Calu3 (cell line): Measurements from ENCODE around the gene PROCA1. TPM values are rescaled to one million over a fixed set of nuclear protein-coding genes. Genes with fewer than 3 reads are reported as not detected.

Experiments used
- BruUV-seq: library from RNA; stranded (reverse); fragments of 400-500 nt; replicated peaks from 2 replicates; lab custom pipeline; 2021; lab: Mats Ljungman, UMichigan
- CTCF ChIA-PET: fragments of 300-600 bp; sonication (Branson Sonifier 250); formaldehyde crosslinking; loops from one replicate; lab custom pipeline; 2022; ENCODE audit warnings: antibody characterized with exemption; lab: Charles Lee
- DNase-seq: peaks from one replicate; pipeline ENCODE4 v3.0.0; 2022
- H3K27ac Mint-ChIP-seq: one replicate; pipeline ENCODE4 v1.8.0; 2022; ENCODE audit warnings: mixed read lengths; ENCODE audit not compliant: unreplicated experiment
- H3K27me3 Mint-ChIP-seq: one replicate; pipeline ENCODE4 v1.8.0; 2022; ENCODE audit warnings: mixed read lengths; ENCODE audit not compliant: unreplicated experiment
- H3K36me3 Mint-ChIP-seq: one replicate; pipeline ENCODE4 v1.8.0; 2022; ENCODE audit warnings: mild to moderate bottlenecking, moderate library complexity, mixed read lengths; ENCODE audit not compliant: insufficient read depth, unreplicated experiment
- H3K4me1 Mint-ChIP-seq: one replicate; pipeline ENCODE4 v1.8.0; 2022; ENCODE audit warnings: mild to moderate bottlenecking, low read depth, mixed read lengths; ENCODE audit not compliant: unreplicated experiment
- H3K4me3 Mint-ChIP-seq: one replicate; pipeline ENCODE4 v1.8.0; 2022; ENCODE audit warnings: mild to moderate bottlenecking, low read depth, moderate library complexity, mixed read lengths; ENCODE audit not compliant: unreplicated experiment
- H3K9me3 Mint-ChIP-seq: one replicate; pipeline ENCODE4 v1.8.0; 2022; ENCODE audit warnings: low read depth, mixed read lengths; ENCODE audit not compliant: unreplicated experiment
- intact Hi-C: fragments of 100-400 bp; cut with micrococcal nuclease; formaldehyde crosslinking; loops from one replicate; pipeline ENCODE4 v1.10.0; 2022; ENCODE audit not compliant: unreplicated experiment
- total RNA-seq: library from RNA; stranded (reverse); gene quantifications from 2 replicates; pipeline ENCODE4 v1.2.3, GENCODE V29; 2022
- TF ChIP-seq, protein P1 (sequence below): fragments of 200-600 bp; IDR thresholded peaks from one replicate; pipeline ENCODE4 v1.8.0; 2022; ENCODE audit warnings: antibody characterized with exemption; ENCODE audit not compliant: unreplicated experiment

Gene PROCA1
- total RNA-seq, 1 experiment from 2014 or later: 4.2 TPM

DNA sequence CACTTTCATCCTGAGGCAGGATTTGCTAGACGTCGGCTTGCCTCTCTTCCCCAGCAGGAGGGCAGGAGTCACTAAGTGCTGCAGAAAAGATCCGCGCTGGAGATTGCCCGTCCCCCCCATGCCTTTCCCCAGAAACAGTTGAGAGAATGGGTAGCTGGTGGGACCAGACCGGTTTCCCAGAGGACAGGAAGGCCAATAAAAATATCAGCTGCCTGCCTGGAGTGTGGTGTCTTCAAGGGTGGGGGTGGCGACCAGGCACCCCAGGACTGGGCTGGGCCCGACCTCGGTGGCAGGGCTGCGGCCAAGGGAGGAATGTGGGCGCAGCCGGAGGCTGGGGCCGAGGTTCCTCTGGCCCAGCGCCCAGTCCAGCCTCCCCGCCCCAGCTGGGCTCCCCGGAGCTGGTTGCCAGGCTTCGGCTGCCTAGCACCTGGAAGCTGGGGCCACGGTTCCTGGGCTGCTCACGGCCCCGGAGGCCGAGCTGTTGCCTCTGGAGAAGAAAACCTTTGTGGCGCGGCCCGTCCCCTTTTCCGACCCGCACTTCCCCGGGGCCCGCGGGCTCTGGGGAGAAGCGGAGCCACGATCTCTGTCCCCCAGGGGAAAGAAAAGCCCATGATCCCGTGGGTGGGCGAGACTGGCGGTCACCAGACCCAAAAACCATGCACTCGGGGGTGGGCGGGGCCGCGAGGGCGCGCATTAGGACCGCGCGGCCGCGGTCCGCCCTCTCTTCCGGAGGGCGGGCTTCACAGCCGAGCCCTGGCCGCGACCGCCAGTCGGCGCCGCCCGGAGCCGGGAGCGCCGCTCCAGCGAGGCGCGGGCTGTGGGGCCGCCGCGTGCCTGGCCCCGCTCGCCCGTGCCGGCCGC, 31.8 kb upstream of the PROCA1 start, which contains the start of gene TRAF4:
TSS of gene TRAF4 (plus strand) at position 769 of the 861 bp plus-strand sequence. CDS start 102 bp downstream, outside the sequence.
- Mint-ChIP-seq H3K4me1 (peaks cover 39% of the 10 kb centered on the region), H3K27ac (peak within 1 kb of the TSS; percentile 91), H3K4me3 (peak within 1 kb of the TSS; percentile 81), H3K9me3 (no peaks in the 10 kb centered on the region), H3K36me3 (peaks cover 84% of the 10 kb centered on the region), H3K27me3 (no peaks in the 10 kb centered on the region)
- intact Hi-C loops: no loop called here
- BruUV-seq: no TSS peak
- CTCF ChIA-PET: interaction anchor here (0.6 to 1.5 kb wide), 6 partner anchors 11 to 824 kb away, joined by 3 to 38 read pairs (median 4); partner anchors contain the start of genes NEK8 and PHF12
- TF ChIP-seq, protein P1, sequence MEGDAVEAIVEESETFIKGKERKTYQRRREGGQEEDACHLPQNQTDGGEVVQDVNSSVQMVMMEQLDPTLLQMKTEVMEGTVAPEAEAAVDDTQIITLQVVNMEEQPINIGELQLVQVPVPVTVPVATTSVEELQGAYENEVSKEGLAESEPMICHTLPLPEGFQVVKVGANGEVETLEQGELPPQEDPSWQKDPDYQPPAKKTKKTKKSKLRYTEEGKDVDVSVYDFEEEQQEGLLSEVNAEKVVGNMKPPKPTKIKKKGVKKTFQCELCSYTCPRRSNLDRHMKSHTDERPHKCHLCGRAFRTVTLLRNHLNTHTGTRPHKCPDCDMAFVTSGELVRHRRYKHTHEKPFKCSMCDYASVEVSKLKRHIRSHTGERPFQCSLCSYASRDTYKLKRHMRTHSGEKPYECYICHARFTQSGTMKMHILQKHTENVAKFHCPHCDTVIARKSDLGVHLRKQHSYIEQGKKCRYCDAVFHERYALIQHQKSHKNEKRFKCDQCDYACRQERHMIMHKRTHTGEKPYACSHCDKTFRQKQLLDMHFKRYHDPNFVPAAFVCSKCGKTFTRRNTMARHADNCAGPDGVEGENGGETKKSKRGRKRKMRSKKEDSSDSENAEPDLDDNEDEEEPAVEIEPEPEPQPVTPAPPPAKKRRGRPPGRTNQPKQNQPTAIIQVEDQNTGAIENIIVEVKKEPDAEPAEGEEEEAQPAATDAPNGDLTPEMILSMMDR: no peak
- DNase-seq: peak; percentile 91

DNA sequence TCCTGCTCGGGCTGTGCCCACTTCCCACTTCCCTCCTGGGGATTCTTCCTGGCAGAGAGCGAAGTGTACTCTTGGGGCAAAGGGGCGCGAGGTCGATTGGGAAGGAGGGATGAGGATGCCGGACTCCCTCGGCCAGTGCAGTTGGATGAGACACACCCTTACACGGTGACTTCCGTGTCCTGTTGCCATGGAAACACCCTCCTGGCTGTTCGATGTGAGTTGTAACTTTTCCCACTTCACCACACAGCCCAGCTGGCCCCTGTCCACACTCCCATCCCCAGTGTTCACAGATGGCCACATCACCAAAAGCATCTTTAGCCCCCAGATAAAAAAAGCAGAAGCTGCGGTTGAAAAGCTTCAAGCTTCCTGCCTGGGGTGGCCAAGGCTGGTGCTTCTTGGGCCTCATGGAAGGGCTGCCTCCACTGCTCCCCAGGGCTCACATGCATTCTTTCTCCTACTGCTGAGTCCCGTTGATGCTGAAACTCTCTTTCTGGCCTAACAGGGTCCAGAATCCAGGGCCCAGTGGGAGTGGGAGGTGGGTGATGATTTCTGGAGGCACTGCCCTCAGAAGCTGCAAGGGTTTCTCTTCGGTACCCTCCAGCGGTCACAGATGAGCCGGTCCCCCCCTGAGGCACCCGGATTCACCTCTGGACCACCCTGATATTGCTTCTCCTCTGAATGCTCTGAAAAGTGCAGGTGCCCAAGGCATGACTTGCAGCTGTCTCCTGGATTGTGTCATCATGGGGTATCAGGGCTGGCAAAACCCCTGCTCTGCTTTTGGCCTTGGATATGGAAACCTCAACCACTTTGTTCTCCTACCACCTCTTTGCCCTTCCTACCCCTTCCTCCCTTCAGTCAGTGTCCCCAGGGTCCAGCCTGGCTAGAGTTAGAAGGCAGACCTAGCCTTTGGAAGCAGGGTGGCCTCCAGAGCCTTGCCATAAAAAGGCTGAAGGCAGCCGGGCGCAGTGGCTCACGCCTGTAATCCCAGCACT, 30.0 kb upstream of the PROCA1 start:
- Mint-ChIP-seq H3K4me1 (peaks cover 25% of the 10 kb centered on the region), H3K4me3 (no peak overlapping the region), H3K9me3 (no peaks in the 10 kb centered on the region), H3K36me3 (peaks cover 66% of the 10 kb centered on the region), H3K27ac (no peak overlapping the region), H3K27me3 (no peaks in the 10 kb centered on the region)
- CTCF ChIA-PET: interaction anchor here (0.6 kb wide), 1 partner anchor 14 kb away, joined by 3 read pairs; no protein-coding TSS in a partner anchor
- no peak for DNase-seq
- TF ChIP-seq, protein P1: no peak
- no TSS peak for BruUV-seq
- intact Hi-C loops: no loop called here

DNA sequence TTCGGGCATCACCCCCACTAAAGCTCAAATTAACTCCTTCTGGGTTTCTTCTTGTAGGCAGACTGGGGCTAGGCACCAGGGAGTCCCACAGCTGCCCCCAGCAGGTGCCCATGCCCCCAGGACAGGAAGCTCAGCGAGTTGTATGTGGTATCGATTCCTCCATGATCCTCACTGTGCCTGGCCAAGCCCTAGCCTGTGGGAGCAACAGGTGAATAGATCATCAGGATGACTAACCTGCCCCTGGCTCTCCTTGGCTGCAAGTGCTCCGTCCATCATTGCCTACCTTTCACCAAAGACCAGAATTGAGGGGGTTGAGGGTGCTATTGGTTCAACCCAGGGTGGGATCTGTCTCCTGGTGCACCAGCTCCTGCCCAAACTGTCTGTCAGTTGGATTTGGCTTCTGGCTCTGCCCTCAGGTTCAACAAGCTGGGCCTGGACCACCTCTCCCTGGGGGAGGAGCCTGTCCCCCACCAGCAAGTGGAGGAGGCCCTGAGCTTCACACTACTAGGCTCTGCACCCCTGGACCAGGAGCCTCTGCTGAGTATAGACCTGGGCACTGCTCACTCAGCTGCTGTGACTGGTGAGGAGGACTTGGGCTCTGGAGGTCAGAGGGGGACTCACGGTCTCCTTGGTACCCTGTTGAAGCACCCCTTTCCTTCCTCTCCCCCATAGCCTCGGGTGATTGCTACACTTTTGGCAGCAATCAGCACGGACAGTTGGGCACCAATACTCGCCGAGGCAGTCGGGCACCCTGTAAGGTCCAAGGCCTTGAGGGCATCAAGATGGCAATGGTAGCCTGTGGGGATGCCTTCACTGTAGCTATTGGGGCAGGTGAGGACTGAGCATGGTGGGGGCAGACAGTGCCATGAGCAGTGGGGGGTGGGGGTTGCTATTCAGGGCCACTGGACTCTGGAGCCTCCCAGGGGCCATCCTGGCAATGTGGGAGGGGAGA, 29.0 kb upstream of the PROCA1 start:
- intact Hi-C loops: no loop called here
- no TSS peak for BruUV-seq
- peaks cover 16% of the 10 kb centered on the region for H3K4me1 Mint-ChIP-seq
- no peak overlapping the region for H3K27ac Mint-ChIP-seq
- H3K36me3 Mint-ChIP-seq: peaks cover 57% of the 10 kb centered on the region
- H3K4me3 Mint-ChIP-seq: no peak overlapping the region
- H3K9me3 Mint-ChIP-seq: no peaks in the 10 kb centered on the region
- H3K27me3 Mint-ChIP-seq: no peaks in the 10 kb centered on the region
- TF ChIP-seq, protein P1: no peak
- no peak for DNase-seq
- CTCF ChIA-PET: no interaction called here
